ENCODE measurements around the gene IL1R2. TPM values are rescaled to one million over a fixed set of nuclear protein-coding genes. Genes with fewer than 3 reads are reported as not detected.

The IL1R2 gene
- total RNA-seq, 1 donor from 2014 or later, result 23.3 TPM

GRCh38 chr2:102053096-102053495 lies 61.3 kb downstream of the IL1R2 start:
- H3K9me3 ChIP-seq, result no peaks in the 10 kb centered on the region
- intact Hi-C loops (cut with DNase I), result no loop called here
- peak; percentile 11 to 53 for ATAC-seq
- H3K4me1 ChIP-seq, result peaks cover 71% of the 10 kb centered on the region
- no peak overlapping the region for H3K27ac ChIP-seq
- no peak for TF ChIP-seq CTCF (IDR thresholded peaks at IDR 0.05)
- no peaks in the 10 kb centered on the region for H3K27me3 ChIP-seq (ENCODE audit: low read depth)
- DNase-seq, result peak; percentile 62
- H3K4me3 ChIP-seq, result no peak overlapping the region
- no peaks in the 10 kb centered on the region for H3K36me3 ChIP-seq

GRCh38 chr2:102055346-102055990 lies 63.7 kb downstream of the IL1R2 start:
- H3K9me3 ChIP-seq, result no peaks in the 10 kb centered on the region
- no peaks in the 10 kb centered on the region for H3K27me3 ChIP-seq (ENCODE audit: low read depth)
- peak in 1 of 2 donors; percentile 46 for ATAC-seq
- no peak overlapping the region for H3K4me3 ChIP-seq
- H3K4me1 ChIP-seq, result peaks cover 73% of the 10 kb centered on the region
- H3K27ac ChIP-seq, result no peak overlapping the region
- TF ChIP-seq CTCF (IDR thresholded peaks at IDR 0.05), result no peak
- DNase-seq, result no peak
- intact Hi-C loops (cut with DNase I), result no loop called here
- no peaks in the 10 kb centered on the region for H3K36me3 ChIP-seq

GRCh38 chr2:102056079-102056581 lies 64.4 kb downstream of the IL1R2 start:
- Histone ChIP-seq H3K36me3 (no peaks in the 10 kb centered on the region), H3K27ac (no peak overlapping the region), H3K27me3 (ENCODE audit: low read depth) (no peaks in the 10 kb centered on the region), H3K9me3 (no peaks in the 10 kb centered on the region), H3K4me1 (peaks cover 73% of the 10 kb centered on the region), H3K4me3 (no peak overlapping the region)
- DNase-seq (no peak), ATAC-seq (peak in 1 of 2 donors; percentile 48)
- intact Hi-C loops (cut with DNase I), result no loop called here
- TF ChIP-seq CTCF (IDR thresholded peaks at IDR 0.05), result no peak

GRCh38 chr2:102057502-102058292 lies 65.9 kb downstream of the IL1R2 start:
- H3K27me3 ChIP-seq (ENCODE audit: low read depth), result no peaks in the 10 kb centered on the region
- DNase-seq (no peak), ATAC-seq (no peak)
- no peak for TF ChIP-seq CTCF (IDR thresholded peaks at IDR 0.05)
- intact Hi-C loops (cut with DNase I), result no loop called here
- H3K4me3 ChIP-seq, result no peak overlapping the region
- no peaks in the 10 kb centered on the region for H3K9me3 ChIP-seq
- no peaks in the 10 kb centered on the region for H3K36me3 ChIP-seq
- peaks cover 73% of the 10 kb centered on the region for H3K4me1 ChIP-seq
- H3K27ac ChIP-seq, result peak overlapping the region; percentile 38

- ATAC-seq (no peak), DNase-seq (no peak)
- Histone ChIP-seq H3K4me1 (peaks cover 73% of the 10 kb centered on the region), H3K4me3 (no peak overlapping the region), H3K27me3 (ENCODE audit: low read depth) (no peaks in the 10 kb centered on the region), H3K27ac (peak overlapping the region; percentile 38), H3K9me3 (no peaks in the 10 kb centered on the region), H3K36me3 (no peaks in the 10 kb centered on the region)
- no peak for TF ChIP-seq CTCF (IDR thresholded peaks at IDR 0.05)
- intact Hi-C loops (cut with DNase I), result no loop called here
Observed at GRCh38 chr2:102058293-102058833, 66.6 kb downstream of the IL1R2 start.

Measured in lower lobe of right lung (tissue), 2 donors.